Mucosa of gallbladder (tissue), 1 donor: ENCODE measurements around the gene UEVLD. TPM values are rescaled to one million over a fixed set of nuclear protein-coding genes. Genes with fewer than 3 reads are reported as not detected.
A peak's percentile ranks its signal among the peaks of the same experiment; 100 is the strongest.

Experiments
- DNase-seq: peaks from one replicate; pipeline ENCODE4 v3.0.0-alpha.2; 2020; ENCODE audit warnings: low spot score
- total RNA-seq: library from RNA; stranded (reverse); gene quantifications from one replicate; pipeline ENCODE4 v1.2.1, GENCODE V29; 2021
- donor health status: DM: no; HTN: no; CAD: no.

UEVLD gene
- total RNA-seq, 1 donor from 2014 or later, result 21.2 TPM

- no peak for DNase-seq
These were observed 6.7 kb downstream of the UEVLD start for GRCh38 chr11:18581825-18582224.

GRCh38 chr11:18580113-18580766 lies 8.3 kb downstream of the UEVLD start:
- no peak for DNase-seq

- no peak for DNase-seq
These were observed 9.4 kb downstream of the UEVLD start for GRCh38 chr11:18578975-18579598.

- no peak for DNase-seq
These were observed 13.2 kb downstream of the UEVLD start for GRCh38 chr11:18575361-18575760.

- no peak for DNase-seq
These were observed 21.5 kb downstream of the UEVLD start for GRCh38 chr11:18567081-18567480.

- no peak for DNase-seq
These were observed 22.1 kb downstream of the UEVLD start for GRCh38 chr11:18566406-18566805.

- no peak for DNase-seq
These were observed 24.4 kb downstream of the UEVLD start for GRCh38 chr11:18564149-18564548.

- DNase-seq, result no peak
These were observed 25.3 kb downstream of the UEVLD start for GRCh38 chr11:18563090-18563730.

GRCh38 chr11:18548001-18548400 lies 40.5 kb downstream of the UEVLD start:
- no peak for DNase-seq

GRCh38 chr11:18540207-18541009 lies 48.1 kb downstream of the UEVLD start:
- no peak for DNase-seq

- no peak for DNase-seq
These were observed 52.3 kb downstream of the UEVLD start for GRCh38 chr11:18536209-18536608.

GRCh38 chr11:18534245-18534644 lies 54.3 kb downstream of the UEVLD start:
- DNase-seq, result no peak

GRCh38 chr11:18533365-18533764 lies 55.2 kb downstream of the UEVLD start:
- DNase-seq, result no peak

- DNase-seq, result no peak
These were observed 61.0 kb downstream of the UEVLD start for GRCh38 chr11:18527512-18527911.

GRCh38 chr11:18526521-18527296 lies 61.8 kb downstream of the UEVLD start, which contains the start of gene TSG101:
TSG101 (minus strand) TSS chr11:18526942; CDS start chr11:18526816, 126 bp downstream.
- DNase-seq, result peak; percentile 95

GRCh38 chr11:18526130-18526520 lies 62.4 kb downstream of the UEVLD start:
- no peak for DNase-seq

GRCh38 chr11:18524248-18524647 lies 64.3 kb downstream of the UEVLD start:
- no peak for DNase-seq

GRCh38 chr11:18523084-18523483 lies 65.5 kb downstream of the UEVLD start:
- DNase-seq, result no peak

- no peak for DNase-seq
These were observed 66.1 kb downstream of the UEVLD start for GRCh38 chr11:18522388-18522787.

GRCh38 chr11:18521122-18521521 lies 67.4 kb downstream of the UEVLD start:
- no peak for DNase-seq

GRCh38 chr11:18502352-18502751 lies 86.2 kb downstream of the UEVLD start:
- DNase-seq, result no peak
